NCI-H82 treated with DMSO at 0.1 percent for 48 hours (cell line): ENCODE data around the gene TLR9.

Experiments used
- DNase-seq: peaks from one replicate; lab custom pipeline; 2025; ENCODE audit not compliant: unreplicated experiment; lab: John Stamatoyannopoulos, UW

TLR9 gene

DNA sequence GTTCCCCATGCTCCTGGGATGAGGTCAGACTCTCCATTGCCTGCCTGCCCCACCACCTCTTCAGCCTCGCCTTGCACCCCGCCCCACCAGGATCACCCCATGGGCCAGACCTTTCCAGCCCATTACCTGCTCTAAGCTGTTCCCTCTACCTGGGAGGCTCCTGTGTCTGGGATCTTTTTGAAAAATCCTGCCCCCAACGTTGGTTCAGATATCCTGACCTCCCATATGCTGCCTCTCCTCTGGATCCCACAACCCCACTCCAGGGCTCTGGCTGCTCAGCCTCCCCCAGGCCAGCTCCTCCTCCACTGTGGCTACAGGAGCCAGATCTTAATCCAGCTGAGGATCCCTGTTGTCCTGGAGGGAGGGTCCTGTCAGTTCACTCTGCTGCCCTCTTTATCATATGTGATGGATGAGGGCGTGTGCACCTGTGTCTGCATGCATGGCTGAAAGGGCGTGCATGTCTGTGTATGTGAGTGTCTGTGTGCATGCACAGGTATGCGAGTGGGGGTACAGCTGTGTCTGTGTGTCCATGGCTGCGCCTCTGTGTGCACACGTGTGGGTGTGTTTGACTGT, 49.2 kb downstream of the TLR9 start:
- DNase-seq: no peak

GRCh38 chr3:52175416-52176179, 49.8 kb downstream of the TLR9 start:
- DNase-seq: no peak

- DNase-seq: no peak
Observed at GRCh38 chr3:52174896-52175295, 50.5 kb downstream of the TLR9 start.

DNA sequence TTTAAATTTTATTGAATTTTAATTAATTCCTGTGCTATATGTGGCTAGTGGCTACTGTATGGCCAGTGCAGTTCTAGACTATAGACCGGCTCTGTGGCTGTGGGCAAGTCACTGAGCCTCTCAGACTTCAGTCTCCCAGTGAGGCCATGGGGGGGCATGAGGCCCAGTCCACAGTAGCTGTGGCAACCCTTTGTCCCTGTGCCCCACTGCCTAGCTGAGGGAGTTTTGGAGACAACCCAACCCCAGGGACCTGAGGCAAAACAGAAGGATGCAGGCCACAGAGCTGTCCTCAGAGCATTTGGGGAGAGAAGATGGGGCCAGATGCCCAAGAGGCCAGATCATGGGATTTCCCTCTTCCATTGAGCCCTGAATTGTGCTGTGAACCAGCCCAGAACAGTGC, 52.3 kb downstream of the TLR9 start:
- DNase-seq: no peak

DNA sequence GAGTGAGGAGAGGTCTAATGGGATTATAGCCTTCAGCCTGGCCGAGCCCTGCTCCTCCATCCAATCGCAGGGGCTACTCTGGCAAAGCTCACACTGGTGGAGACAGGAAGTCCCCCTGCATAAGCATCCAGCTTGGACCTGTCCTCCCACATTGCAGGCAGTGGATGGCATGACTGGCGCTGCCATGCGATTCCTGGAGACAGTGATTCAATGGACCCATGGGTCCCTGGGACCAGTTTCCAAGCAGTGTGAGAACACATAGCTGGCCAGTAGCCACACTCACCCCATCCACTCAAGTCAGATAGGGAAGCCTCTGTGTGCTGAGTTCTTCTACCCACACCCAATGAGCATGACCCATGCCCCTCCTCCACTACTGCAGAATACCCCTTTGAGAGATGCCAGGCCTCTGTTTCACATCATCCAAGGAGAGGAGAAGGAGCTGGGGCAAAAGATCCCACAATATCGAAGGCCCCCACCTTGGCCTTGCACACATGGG, 53.1 kb downstream of the TLR9 start:
- DNase-seq: no peak

DNA sequence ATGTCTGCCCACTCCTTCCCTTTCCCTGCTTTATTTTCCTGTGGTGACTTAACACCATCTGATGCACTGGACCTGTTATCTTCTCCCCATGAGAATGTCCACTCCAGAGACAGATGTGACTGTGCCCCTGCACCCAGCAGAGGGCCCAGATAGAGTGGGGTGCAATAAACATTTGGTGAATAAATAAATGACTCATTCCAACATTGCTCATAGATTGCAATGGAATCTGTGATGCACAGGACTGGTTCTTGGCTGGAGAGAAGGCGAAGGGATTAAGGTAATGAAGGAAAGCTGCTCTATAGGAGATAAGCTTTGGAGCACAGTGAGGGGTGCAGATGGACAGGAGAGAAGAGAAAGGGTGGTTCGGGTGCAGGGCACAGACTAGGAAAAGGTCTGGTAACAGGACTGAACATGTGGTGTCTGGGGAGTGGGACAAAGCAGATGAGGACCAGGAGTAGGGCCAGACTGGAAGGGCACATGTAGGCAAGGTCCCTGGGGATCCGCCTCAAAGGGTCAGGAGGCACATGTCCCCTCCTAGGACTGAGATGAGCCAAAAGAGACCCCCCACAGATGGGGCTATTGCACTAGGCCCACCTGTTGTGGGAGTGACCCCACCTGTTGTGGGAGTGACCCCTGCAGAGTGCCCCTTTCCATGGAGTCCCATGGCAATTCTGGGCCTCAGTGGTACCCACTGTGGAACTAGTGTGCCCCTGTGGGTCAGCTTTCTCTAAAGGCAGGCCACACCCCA, 53.8 kb downstream of the TLR9 start:
- DNase-seq: peak; percentile 41
